WTC11 (cell line): Measurements from ENCODE around the gene S100PBP.

ENCODE experiments used
- CTCF ChIP-seq: fragments of 200-600 bp; IDR thresholded peaks from 2 replicates; pipeline ENCODE4 v1.8.0; 2022; ENCODE audit warnings: antibody characterized with exemption
- NFYB ChIP-seq: sonication (generic); formaldehyde crosslinking; conservative IDR thresholded peaks from 2 replicates; pipeline ENCODE4 v1.8.0; 2022; ENCODE audit warnings: low read depth, missing genetic modification reagents
- USF2 ChIP-seq: sonication (generic); formaldehyde crosslinking; IDR thresholded peaks from 2 replicates; pipeline ENCODE4 v1.8.1; 2023; ENCODE audit warnings: mild to moderate bottlenecking, missing genetic modification reagents, moderate library complexity
- TF ChIP-seq, protein P1 (sequence below): sonication (generic); formaldehyde crosslinking; IDR thresholded peaks from 2 replicates; pipeline ENCODE4 v1.8.1; 2022; ENCODE audit warnings: low read depth, missing genetic modification reagents, borderline replicate concordance

DNA sequence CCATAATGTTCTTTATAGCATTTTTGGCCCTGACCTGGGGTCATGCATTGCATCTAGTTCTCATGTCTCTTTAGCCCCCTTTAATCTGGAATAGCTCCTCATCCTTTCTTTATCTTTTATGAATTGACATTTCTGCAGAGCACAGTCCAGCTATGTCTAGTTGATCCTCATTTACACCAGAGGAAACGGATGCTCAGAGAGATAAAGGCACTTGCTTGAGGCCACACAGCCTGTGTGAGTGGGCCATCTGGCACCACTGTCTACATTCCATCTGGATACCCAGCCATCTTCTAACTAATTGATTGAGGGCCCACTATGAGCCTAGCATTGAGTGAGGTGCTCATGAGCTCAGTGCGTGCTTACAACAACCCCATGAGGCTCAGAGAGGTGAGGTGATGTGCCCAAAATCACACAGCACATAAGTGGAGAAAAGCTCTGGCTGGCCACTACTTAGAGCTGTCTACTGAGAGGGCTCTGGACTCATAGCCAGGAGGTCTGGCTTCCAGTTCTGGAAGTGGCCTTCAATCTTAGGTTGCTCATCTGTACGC lies 72.4 kb downstream of the S100PBP start:
- TF ChIP-seq, protein P1, sequence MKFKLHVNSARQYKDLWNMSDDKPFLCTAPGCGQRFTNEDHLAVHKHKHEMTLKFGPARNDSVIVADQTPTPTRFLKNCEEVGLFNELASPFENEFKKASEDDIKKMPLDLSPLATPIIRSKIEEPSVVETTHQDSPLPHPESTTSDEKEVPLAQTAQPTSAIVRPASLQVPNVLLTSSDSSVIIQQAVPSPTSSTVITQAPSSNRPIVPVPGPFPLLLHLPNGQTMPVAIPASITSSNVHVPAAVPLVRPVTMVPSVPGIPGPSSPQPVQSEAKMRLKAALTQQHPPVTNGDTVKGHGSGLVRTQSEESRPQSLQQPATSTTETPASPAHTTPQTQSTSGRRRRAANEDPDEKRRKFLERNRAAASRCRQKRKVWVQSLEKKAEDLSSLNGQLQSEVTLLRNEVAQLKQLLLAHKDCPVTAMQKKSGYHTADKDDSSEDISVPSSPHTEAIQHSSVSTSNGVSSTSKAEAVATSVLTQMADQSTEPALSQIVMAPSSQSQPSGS (CRISPR knock-in tag), result no peak
- TF ChIP-seq USF2 (CRISPR knock-in tag), result no peak
- TF ChIP-seq NFYB (CRISPR knock-in tag), result no peak
- TF ChIP-seq CTCF, result no peak
